ENCODE data around the gene MED29. TPM values are rescaled to one million over a fixed set of nuclear protein-coding genes. Genes with fewer than 3 reads are reported as not detected.

MED29 gene
- total and polyA plus RNA-seq, 2 experiments from 2014 or later: 26.1 to 62.0 TPM

- TF ChIP-seq ZNF331 (CRISPR knock-in tag; IDR thresholded peaks at IDR 0.05; ENCODE audit: low read depth) (no peak), EZH2 (IDR thresholded peaks at IDR 0.05; ENCODE audit: low read depth, unreplicated experiment) (no peak), ZNF114 (CRISPR knock-in tag; IDR thresholded peaks at IDR 0.05) (no peak), REST (IDR thresholded peaks at IDR 0.05; ENCODE audit: unreplicated experiment) (no peak), JUNB (IDR thresholded peaks at IDR 0.05; ENCODE audit: unreplicated experiment) (no peak)
Measured at GRCh38 chr19:39436350-39436716, 45.2 kb downstream of the MED29 start (continued).

- Histone ChIP-seq H3K79me2 (replicated peaks; ENCODE audit: insufficient read depth) (peaks cover 24% of the 10 kb centered on the region), H3K36me3 (ENCODE audit: insufficient read depth) (peaks cover 20% of the 10 kb centered on the region), H3K27ac (ENCODE audit: low read depth) (no peak overlapping the region), H3K4me2 (no peak overlapping the region), H3K4me3 (no peak overlapping the region), H3K9me2 (ENCODE audit: insufficient read depth) (no peaks in the 10 kb centered on the region), H2AFZ (no peak overlapping the region), H3F3A (replicated peaks; ENCODE audit: low read depth) (peaks cover 26% of the 10 kb centered on the region), H4K20me1 (replicated peaks; ENCODE audit: insufficient read depth) (peaks cover 11% of the 10 kb centered on the region), H3K27me3 (ENCODE audit: insufficient read depth) (no peaks in the 10 kb centered on the region), H3K4me1 (ENCODE audit: insufficient read depth) (peaks cover 18% of the 10 kb centered on the region)
- ATAC-seq: no peak
- TF ChIP-seq, protein P1, sequence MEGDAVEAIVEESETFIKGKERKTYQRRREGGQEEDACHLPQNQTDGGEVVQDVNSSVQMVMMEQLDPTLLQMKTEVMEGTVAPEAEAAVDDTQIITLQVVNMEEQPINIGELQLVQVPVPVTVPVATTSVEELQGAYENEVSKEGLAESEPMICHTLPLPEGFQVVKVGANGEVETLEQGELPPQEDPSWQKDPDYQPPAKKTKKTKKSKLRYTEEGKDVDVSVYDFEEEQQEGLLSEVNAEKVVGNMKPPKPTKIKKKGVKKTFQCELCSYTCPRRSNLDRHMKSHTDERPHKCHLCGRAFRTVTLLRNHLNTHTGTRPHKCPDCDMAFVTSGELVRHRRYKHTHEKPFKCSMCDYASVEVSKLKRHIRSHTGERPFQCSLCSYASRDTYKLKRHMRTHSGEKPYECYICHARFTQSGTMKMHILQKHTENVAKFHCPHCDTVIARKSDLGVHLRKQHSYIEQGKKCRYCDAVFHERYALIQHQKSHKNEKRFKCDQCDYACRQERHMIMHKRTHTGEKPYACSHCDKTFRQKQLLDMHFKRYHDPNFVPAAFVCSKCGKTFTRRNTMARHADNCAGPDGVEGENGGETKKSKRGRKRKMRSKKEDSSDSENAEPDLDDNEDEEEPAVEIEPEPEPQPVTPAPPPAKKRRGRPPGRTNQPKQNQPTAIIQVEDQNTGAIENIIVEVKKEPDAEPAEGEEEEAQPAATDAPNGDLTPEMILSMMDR (conservative IDR thresholded peaks at IDR 0.05; ENCODE audit: low read depth in 2 of 2): no peak
- TF ChIP-seq, protein P2, sequence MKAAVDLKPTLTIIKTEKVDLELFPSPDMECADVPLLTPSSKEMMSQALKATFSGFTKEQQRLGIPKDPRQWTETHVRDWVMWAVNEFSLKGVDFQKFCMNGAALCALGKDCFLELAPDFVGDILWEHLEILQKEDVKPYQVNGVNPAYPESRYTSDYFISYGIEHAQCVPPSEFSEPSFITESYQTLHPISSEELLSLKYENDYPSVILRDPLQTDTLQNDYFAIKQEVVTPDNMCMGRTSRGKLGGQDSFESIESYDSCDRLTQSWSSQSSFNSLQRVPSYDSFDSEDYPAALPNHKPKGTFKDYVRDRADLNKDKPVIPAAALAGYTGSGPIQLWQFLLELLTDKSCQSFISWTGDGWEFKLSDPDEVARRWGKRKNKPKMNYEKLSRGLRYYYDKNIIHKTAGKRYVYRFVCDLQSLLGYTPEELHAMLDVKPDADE (IDR thresholded peaks at IDR 0.05): no peak
- TF ChIP-seq REST (IDR thresholded peaks at IDR 0.05; ENCODE audit: unreplicated experiment) (no peak), POLR2AphosphoS5 (IDR thresholded peaks at IDR 0.05; ENCODE audit: low read depth) (no peak), STAT1 (IDR thresholded peaks at IDR 0.05; ENCODE audit: unreplicated experiment) (no peak), ZNF114 (CRISPR knock-in tag; IDR thresholded peaks at IDR 0.05) (no peak)
- DNase-seq (ENCODE audit: low spot score): no peak
- Mint-ChIP-seq H3K4me1 (peaks cover 37% of the 10 kb centered on the region), H3K4me3 (no peak overlapping the region; the same call in 2 of the 3 replicates), H3K27me3 (ENCODE audit: insufficient read depth, low read depth, poor library complexity) (peaks cover 42% of the 10 kb centered on the region), H3K27ac (no peak overlapping the region), H3K9me3 (peaks cover 6% of the 10 kb centered on the region), H3K36me3 (ENCODE audit: low read depth) (peaks cover 24% of the 10 kb centered on the region)
Measured at GRCh38 chr19:39438270-39438934, 47.2 kb downstream of the MED29 start.
